Activated CD8-positive, alpha-beta memory T cell treated with anti-CD3 and anti-CD28 coated beads, Interleukin-2, amount 50 U/mL, for 4 hours (primary cell): ENCODE data around the gene TRIM26.
"Not testable (repeated sequence)": the region's sequence is repeated elsewhere in the genome, so short reads cannot be mapped to it uniquely, and the experiment has no call there.

Source experiments
- DNase-seq: peaks from one replicate; pipeline ENCODE4 v3.0.0-alpha.2; 2020

The TRIM26 gene

GRCh38 chr6:30169658-30170614 is 43.3 kb downstream of the TRIM26 start:
- DNase-seq: no peak

GRCh38 chr6:30168741-30169140 is 44.5 kb downstream of the TRIM26 start:
- DNase-seq: no peak

- no peak for DNase-seq
These were observed 46.1 kb downstream of the TRIM26 start for GRCh38 chr6:30167101-30167500.

GRCh38 chr6:30165238-30165637 is 48.0 kb downstream of the TRIM26 start:
- DNase-seq: not testable (repeated sequence)

GRCh38 chr6:30164714-30165113 is 48.5 kb downstream of the TRIM26 start:
- no peak for DNase-seq

GRCh38 chr6:30163918-30164654 is 49.1 kb downstream of the TRIM26 start:
- no peak for DNase-seq

- peak; percentile 25 for DNase-seq
These were observed 49.9 kb downstream of the TRIM26 start, which contains the start of gene TRIM15 for GRCh38 chr6:30163090-30163917. Gene TRIM15, plus strand, starts transcription at chr6:30163546. Its CDS starts 139 bp downstream, at chr6:30163685.

GRCh38 chr6:30162265-30163089 is 50.7 kb downstream of the TRIM26 start:
- DNase-seq: no peak

GRCh38 chr6:30160785-30161531 is 52.2 kb downstream of the TRIM26 start, which contains the start of gene TRIM10:
Gene TRIM10, minus strand, starts transcription at chr6:30161211. Its CDS starts 353 bp downstream, at chr6:30160858.
- no peak for DNase-seq

- DNase-seq: no peak
These were observed 53.0 kb downstream of the TRIM26 start for GRCh38 chr6:30160008-30160784.

- DNase-seq: no peak
These were observed 54.6 kb downstream of the TRIM26 start for GRCh38 chr6:30158475-30159040.

GRCh38 chr6:30157999-30158398 is 55.2 kb downstream of the TRIM26 start:
- DNase-seq: no peak

GRCh38 chr6:30157581-30157980 is 55.6 kb downstream of the TRIM26 start:
- DNase-seq: no peak

- DNase-seq: no peak
These were observed 56.4 kb downstream of the TRIM26 start for GRCh38 chr6:30156774-30157173.

- no peak for DNase-seq
These were observed 57.0 kb downstream of the TRIM26 start for GRCh38 chr6:30156262-30156599.

GRCh38 chr6:30155520-30156261 is 57.5 kb downstream of the TRIM26 start:
- no peak for DNase-seq

GRCh38 chr6:30154709-30155519 is 58.3 kb downstream of the TRIM26 start:
- DNase-seq: no peak

- no peak for DNase-seq
These were observed 59.1 kb downstream of the TRIM26 start for GRCh38 chr6:30154061-30154460.
